MM.1S (cell line): ENCODE data around the gene CREB3L2.

ENCODE experiments used
- CTCF ChIP-seq: fragments of 300-600 bp; sonication (generic); IDR thresholded peaks from 2 replicates; pipeline ENCODE4 v1.5.1; 2016; ENCODE audit warnings: antibody characterized with exemption, low read length, mixed read lengths
- EZH2 ChIP-seq: fragments of 300-600 bp; sonication (generic); optimal IDR thresholded peaks from 2 replicates; pipeline ENCODE3; 2017; ENCODE audit warnings: low read depth, mild to moderate bottlenecking, antibody characterized with exemption, low read length, mixed read lengths

GRCh38 chr7:137834552-137834951 lies 167.3 kb downstream of the CREB3L2 start:
- no peak for TF ChIP-seq CTCF
- TF ChIP-seq EZH2, result no peak
